ENCODE data around the gene CRAT.

The CRAT gene

DNA sequence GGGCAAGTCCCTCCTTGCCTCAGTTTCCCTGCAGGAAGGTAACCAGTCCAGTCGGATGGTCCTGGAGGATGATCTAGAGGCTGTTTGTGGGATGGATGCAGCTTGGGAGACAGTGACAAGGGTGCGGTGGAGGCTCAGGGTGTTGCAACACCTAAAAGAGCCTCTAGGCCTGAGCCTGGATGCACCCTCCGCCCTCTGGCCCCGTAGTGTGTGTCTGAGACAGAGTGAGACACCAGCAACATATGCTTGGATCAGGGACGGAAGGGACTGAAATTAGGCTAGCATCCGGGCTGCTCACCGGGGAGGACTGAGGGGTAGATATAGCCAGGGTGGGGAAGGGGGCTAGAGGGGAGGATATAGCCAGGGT, 1.1 kb downstream of the CRAT start:
- peak; percentile 45 to 58 for DNase-seq (ENCODE audit: low read depth in 1 of 2, low spot score in 1 of 2)
- H3K4me3 ChIP-seq (replicated peaks; ENCODE audit: insufficient read depth, low read length): no peak overlapping the region
- no peaks in the 10 kb centered on the region for H3K27me3 ChIP-seq (ENCODE audit: insufficient read depth, poor library complexity, severe bottlenecking)
- TF ChIP-seq GABPA (IDR thresholded peaks at IDR 0.05; ENCODE audit: low read depth): no peak
- TF ChIP-seq SPI1 (IDR thresholded peaks at IDR 0.05; ENCODE audit: borderline replicate concordance, low read depth): no peak
- TF ChIP-seq REST (IDR thresholded peaks at IDR 0.05; ENCODE audit: insufficient replicate concordance, low read depth): no peak
- no peak for TF ChIP-seq CTCF (IDR thresholded peaks at IDR 0.05; ENCODE audit: insufficient read depth, low read length)
- TF ChIP-seq POLR2AphosphoS5 (IDR thresholded peaks at IDR 0.05; ENCODE audit: low read depth): no peak
- no peak overlapping the region for H3K27ac ChIP-seq (replicated peaks)

DNA sequence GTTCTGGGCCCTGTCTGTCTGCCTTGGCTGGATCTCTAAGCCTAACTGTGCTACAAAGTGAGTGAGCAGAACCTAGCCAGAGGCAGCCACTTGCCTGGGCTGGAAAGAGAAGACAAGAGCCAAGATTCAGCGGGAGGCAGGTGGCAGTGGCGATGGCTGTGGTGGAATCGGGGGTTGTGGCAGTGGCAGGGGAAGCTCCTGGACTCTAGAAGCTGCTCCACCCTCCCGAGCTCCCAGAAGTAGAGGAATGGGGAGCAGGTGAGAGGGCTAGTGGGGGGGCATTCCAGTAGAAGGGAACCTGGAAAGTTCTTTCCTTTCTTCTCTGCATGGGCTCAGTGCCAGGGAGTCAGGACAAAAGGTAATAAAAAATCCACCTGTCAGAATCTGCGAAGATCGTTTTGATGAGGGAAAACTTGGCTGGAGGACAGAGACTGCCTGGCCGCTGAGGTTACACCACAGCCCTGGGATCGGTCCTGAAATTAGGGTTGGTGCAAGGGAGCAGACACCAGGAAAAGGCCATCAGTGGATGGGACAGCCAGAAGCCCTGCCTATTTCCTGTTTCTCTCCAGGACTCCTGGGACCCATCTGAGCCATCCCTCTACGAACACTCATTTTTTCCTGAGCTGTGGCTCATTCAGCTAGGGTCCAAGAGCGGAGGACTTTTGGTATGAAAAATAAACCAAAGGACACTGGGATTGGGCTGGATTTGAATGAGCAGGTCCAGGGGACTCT, 1.6 kb downstream of the CRAT start:
- TF ChIP-seq POLR2AphosphoS5 (IDR thresholded peaks at IDR 0.05; ENCODE audit: low read depth) (no peak), CTCF (IDR thresholded peaks at IDR 0.05; ENCODE audit: insufficient read depth, low read length) (no peak), GABPA (IDR thresholded peaks at IDR 0.05; ENCODE audit: low read depth) (no peak), SPI1 (IDR thresholded peaks at IDR 0.05; ENCODE audit: borderline replicate concordance, low read depth) (no peak), REST (IDR thresholded peaks at IDR 0.05; ENCODE audit: insufficient replicate concordance, low read depth) (no peak)
- DNase-seq (ENCODE audit: low read depth in 1 of 2, low spot score in 1 of 2): no peak
- no peaks in the 10 kb centered on the region for H3K27me3 ChIP-seq (ENCODE audit: insufficient read depth, poor library complexity, severe bottlenecking)
- H3K27ac ChIP-seq (replicated peaks): no peak overlapping the region
- no peak overlapping the region for H3K4me3 ChIP-seq (replicated peaks; ENCODE audit: insufficient read depth, low read length)

DNA sequence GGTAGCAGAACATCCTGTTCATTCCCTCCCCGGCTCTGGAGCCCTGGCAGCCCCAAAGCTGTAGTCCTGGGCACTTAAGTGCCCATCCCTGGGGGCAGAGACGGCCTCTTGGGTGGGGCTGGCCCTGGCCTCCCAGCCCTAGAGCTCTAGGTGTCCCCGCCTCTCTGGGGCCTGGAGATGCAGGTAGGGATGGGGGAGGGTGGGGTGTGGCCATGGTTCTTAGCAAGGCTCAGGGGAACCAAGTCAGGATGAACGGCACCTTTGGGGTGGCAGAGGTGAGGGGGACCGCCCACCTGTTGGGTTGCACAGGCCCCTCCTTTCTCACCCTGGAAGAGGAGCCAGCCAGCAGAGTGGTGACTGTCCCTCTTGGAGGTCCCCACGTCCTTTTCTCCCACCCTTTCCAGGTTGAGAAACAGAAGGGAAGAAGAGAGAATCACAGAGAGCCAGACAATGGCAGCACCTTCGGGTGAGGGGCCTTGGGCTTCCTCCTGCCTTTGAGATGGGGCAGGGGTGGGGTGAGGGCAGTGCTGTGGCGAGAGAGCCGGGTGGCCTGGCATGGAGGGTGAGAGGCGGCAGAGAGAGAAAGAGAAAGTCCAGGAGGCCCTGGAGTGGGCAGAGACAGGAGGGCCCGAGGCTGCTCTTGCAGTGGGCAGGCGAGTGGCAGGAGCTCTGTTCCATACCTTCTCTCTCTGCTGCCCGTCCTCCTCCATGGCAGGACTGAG, 2.3 kb downstream of the CRAT start:
- Histone ChIP-seq H3K27ac (replicated peaks) (no peak overlapping the region), H3K27me3 (ENCODE audit: insufficient read depth, poor library complexity, severe bottlenecking) (no peaks in the 10 kb centered on the region), H3K4me3 (replicated peaks; ENCODE audit: insufficient read depth, low read length) (no peak overlapping the region)
- no peak for TF ChIP-seq SPI1 (IDR thresholded peaks at IDR 0.05; ENCODE audit: borderline replicate concordance, low read depth)
- TF ChIP-seq GABPA (IDR thresholded peaks at IDR 0.05; ENCODE audit: low read depth): no peak
- TF ChIP-seq CTCF (IDR thresholded peaks at IDR 0.05; ENCODE audit: insufficient read depth, low read length): no peak
- TF ChIP-seq REST (IDR thresholded peaks at IDR 0.05; ENCODE audit: insufficient replicate concordance, low read depth): no peak
- no peak for TF ChIP-seq POLR2AphosphoS5 (IDR thresholded peaks at IDR 0.05; ENCODE audit: low read depth)
- DNase-seq (ENCODE audit: low read depth in 1 of 2, low spot score in 1 of 2): no peak
